ENCODE data around the gene TPO.
"Not testable (repeated sequence)": the region's sequence is repeated elsewhere in the genome, so short reads cannot be mapped to it uniquely, and the experiment has no call there.

Gene TPO

GRCh38 chr2:1487758-1488157 is 74.5 kb downstream of the TPO start:
- no peak for DNase-seq

- no peak for DNase-seq
Measured at GRCh38 chr2:1488181-1488671, 75.0 kb downstream of the TPO start.

GRCh38 chr2:1488851-1489250 is 75.6 kb downstream of the TPO start:
- DNase-seq = no peak

GRCh38 chr2:1489486-1489885 is 76.2 kb downstream of the TPO start:
- no peak for DNase-seq

GRCh38 chr2:1490381-1490780 is 77.1 kb downstream of the TPO start:
- DNase-seq = not testable (repeated sequence)

GRCh38 chr2:1491751-1492150 is 78.5 kb downstream of the TPO start:
- DNase-seq = no peak

- not testable (repeated sequence) for DNase-seq
Measured at GRCh38 chr2:1492231-1492630, 79.0 kb downstream of the TPO start.

GRCh38 chr2:1492711-1493430 is 79.6 kb downstream of the TPO start:
- no peak for DNase-seq

- DNase-seq = no peak
Measured at GRCh38 chr2:1493431-1494126, 80.3 kb downstream of the TPO start.

- DNase-seq = no peak
Measured at GRCh38 chr2:1494257-1494656, 81.0 kb downstream of the TPO start.

- no peak for DNase-seq
Measured at GRCh38 chr2:1494906-1495305, 81.6 kb downstream of the TPO start.

GRCh38 chr2:1495676-1496358 is 82.6 kb downstream of the TPO start:
- DNase-seq = no peak

GRCh38 chr2:1496359-1496821 is 83.1 kb downstream of the TPO start:
- DNase-seq = no peak

GRCh38 chr2:1497122-1497611 is 83.9 kb downstream of the TPO start:
- DNase-seq = no peak

GRCh38 chr2:1498176-1498575 is 84.9 kb downstream of the TPO start:
- no peak for DNase-seq

- no peak for DNase-seq
Measured at GRCh38 chr2:1499033-1499795, 86.0 kb downstream of the TPO start.

- no peak for DNase-seq
Measured at GRCh38 chr2:1501038-1501851, 88.0 kb downstream of the TPO start.

- DNase-seq = no peak
Measured at GRCh38 chr2:1501991-1502390, 88.7 kb downstream of the TPO start.

- DNase-seq = no peak
Measured at GRCh38 chr2:1502891-1503304, 89.6 kb downstream of the TPO start.

GRCh38 chr2:1503471-1504310 is 90.4 kb downstream of the TPO start:
- DNase-seq = no peak

GRCh38 chr2:1504311-1504750 is 91.1 kb downstream of the TPO start:
- no peak for DNase-seq

Measured in NCI-H2107 (cell line).